ENCODE data around the gene CACNA2D2.

- TF ChIP-seq CTCF (conservative IDR thresholded peaks at IDR 0.05 in 1 of 2, IDR thresholded peaks at IDR 0.05 in 1 of 2; ENCODE audit: low read depth in 1 of 2, low read length in 2 of 2) (no peak), EZH2 (IDR thresholded peaks at IDR 0.05; ENCODE audit: low read length, missing control alignments) (no peak)
Measured at GRCh38 chr3:50464569-50464968, 38.9 kb downstream of the CACNA2D2 start.

Data from fibroblast of lung (primary cell).